ENCODE measurements around the gene RPL13A.

DNA sequence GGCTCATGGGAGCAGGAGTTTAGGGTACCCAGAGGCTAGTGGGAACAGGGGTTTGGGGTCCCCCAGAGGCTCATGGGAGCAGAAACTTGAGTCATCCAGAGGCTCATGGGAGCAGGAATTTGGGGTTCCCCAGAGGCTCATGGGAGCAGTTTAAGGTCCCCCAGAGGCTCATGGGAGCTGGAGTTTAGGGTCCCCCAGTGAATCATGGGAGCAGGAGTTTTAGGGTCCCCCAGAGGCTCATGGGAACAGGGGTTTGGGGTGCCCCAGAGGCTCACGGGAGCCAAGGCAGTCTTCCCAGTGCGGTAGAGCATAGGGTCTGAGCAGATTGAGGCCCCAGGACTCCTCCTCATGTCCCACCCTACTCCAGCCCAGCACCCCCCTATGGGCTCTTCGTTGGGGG lies 22.0 kb upstream of the RPL13A start:
- no peak for TF ChIP-seq GATA3 (IDR thresholded peaks at IDR 0.05; ENCODE audit: low read depth, low read length)
- TF ChIP-seq GATA2 (IDR thresholded peaks at IDR 0.05; ENCODE audit: low read depth, low read length), result no peak
